ENCODE data around the gene LDLRAD3. TPM values are rescaled to one million over a fixed set of nuclear protein-coding genes. Genes with fewer than 3 reads are reported as not detected.
"Not testable (repeated sequence)": the region's sequence is repeated elsewhere in the genome, so short reads cannot be mapped to it uniquely, and the experiment has no call there.

The LDLRAD3 gene, protein sequence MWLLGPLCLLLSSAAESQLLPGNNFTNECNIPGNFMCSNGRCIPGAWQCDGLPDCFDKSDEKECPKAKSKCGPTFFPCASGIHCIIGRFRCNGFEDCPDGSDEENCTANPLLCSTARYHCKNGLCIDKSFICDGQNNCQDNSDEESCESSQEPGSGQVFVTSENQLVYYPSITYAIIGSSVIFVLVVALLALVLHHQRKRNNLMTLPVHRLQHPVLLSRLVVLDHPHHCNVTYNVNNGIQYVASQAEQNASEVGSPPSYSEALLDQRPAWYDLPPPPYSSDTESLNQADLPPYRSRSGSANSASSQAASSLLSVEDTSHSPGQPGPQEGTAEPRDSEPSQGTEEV
- total RNA-seq: 47.5 TPM

DNA sequence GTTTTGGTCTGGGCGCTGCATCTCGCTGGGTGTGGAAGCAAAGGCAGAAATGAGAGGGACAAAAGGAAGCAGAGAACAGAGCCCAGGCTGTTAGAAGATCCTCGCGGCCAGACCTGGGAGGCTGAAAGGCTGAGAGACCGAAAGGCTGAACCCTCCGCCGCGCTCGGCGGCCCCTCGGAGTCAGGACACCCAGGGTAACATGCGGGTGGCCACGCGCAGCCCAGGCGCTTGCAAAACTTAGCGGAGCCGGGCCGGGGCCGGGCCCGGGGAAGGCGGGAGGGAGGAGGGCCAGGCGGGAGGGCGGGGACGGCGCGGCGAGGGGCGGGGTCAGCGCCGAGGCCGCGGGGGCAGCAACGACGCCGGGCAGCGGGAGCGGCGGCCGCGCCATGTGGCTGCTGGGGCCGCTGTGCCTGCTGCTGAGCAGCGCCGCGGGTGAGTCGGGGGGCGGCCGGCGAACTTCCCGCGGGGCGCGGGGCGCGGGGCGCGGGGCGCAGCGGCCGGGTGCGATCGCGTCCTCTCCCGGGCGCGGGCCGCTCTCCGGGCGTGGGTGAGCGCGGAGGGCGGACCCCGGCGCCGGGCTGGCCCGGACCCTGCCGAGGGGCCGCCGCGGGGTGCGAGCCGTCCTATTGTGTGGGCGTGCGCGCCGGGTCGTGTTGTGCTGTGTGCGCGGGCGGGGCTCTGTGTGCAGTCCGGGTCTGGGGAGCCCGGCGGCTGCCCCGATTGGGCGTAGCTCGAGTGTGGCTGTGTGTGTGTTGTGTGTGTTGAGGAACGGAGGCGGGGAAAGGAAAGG is at the start of gene LDLRAD3:
Gene LDLRAD3 (plus strand): TSS at position 350 of the 790 bp plus-strand sequence. CDS start 37 bp downstream, at position 387.
- intact Hi-C loops (cut with DNase I): no loop called here
- DNase-seq (ENCODE audit: low spot score) (peak; percentile 91), ATAC-seq (peak; percentile 92)

DNA sequence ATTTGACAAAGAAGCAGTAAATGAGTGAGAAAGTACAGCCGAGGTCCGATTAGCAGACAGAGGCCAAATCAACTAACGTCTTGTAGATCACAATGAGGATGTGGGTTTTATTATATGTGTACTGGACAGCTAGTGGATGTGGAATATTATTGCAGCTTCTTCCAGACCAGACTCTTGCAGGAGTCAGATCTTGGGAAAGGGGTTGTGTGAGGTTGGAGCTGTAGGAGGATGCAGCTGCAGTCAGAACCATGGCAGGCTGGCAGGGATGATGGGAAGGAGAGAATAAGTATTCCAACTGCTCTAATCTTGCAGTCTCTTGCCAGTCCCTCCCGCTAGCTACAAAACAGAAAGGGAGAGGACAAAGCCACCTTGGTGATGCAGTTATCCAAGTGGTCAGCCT is 46.8 kb upstream of the LDLRAD3 start:
- ATAC-seq: no peak
- DNase-seq (ENCODE audit: low spot score): no peak
- intact Hi-C loops (cut with DNase I): no loop called here

DNA sequence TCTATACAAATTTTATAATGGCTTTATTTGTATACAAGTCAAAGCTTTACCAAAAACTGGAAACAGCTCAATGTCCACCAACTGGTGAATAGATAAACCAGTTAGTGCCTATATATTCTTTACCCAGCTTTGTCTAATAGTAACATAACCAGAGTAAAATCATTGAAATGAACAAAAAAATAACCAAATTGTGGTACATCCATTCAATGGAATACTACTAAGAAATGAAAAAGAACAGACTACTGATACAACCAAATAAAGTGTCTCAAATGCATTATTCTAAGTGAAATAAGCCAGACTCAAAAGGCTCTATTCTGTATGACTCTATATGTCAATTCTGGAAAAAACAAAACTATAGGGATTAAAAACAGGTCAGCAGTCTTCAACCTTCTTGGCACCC is 40.9 kb upstream of the LDLRAD3 start:
- no peak for DNase-seq (ENCODE audit: low spot score)
- no peak for ATAC-seq
- intact Hi-C loops (cut with DNase I): no loop called here

DNA sequence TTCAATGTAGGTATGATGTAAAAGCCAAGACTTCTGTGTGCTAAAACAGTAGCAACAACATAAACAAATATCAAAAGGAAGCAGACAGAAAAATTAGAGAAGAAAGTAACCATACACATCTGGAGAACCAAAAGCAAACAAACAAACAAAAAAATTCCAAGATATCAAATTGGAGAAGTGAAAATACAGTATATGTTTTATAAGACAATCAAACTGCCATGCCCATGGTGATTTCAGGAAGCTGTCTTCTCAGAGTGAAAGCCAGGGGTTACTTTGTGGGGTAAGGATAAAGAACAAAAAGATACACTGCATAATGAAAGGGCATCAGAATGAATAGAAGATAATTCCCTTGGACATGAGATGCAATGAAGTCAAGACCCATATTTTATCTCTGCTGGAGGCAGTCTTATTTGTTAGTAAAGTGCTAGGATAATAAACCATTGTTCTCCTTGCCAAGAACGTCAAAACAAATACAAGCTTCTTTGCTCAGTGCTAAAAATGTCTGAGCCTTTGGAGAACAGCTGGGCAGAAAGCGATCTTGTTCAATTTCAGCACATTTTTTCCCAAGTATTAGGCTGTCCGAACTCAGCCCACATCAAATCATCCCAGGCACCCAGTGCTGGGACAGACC is 38.1 kb upstream of the LDLRAD3 start:
- ATAC-seq (peak; percentile 82), DNase-seq (ENCODE audit: low spot score) (no peak)
- intact Hi-C loops (cut with DNase I): no loop called here

DNA sequence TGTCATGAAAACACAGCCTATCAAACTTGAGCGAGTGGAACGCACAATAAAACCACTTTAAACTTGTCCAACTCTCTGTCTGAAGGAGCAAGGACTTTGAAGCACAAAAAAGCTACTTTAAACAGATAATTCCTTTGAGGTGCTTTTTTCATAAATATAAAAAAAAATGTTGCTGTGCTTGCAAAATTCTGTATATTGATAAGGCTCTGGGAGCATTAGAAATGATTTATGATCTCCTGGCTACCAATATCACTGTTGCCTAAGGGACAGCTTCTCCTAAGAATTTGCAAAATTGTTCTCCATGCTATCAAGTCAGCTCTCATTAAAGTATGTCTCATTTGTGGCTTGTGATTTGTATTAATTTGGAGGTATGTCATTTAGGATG is 37.6 kb upstream of the LDLRAD3 start:
- intact Hi-C loops (cut with DNase I): no loop called here
- no peak for DNase-seq (ENCODE audit: low spot score)
- ATAC-seq: no peak

DNA sequence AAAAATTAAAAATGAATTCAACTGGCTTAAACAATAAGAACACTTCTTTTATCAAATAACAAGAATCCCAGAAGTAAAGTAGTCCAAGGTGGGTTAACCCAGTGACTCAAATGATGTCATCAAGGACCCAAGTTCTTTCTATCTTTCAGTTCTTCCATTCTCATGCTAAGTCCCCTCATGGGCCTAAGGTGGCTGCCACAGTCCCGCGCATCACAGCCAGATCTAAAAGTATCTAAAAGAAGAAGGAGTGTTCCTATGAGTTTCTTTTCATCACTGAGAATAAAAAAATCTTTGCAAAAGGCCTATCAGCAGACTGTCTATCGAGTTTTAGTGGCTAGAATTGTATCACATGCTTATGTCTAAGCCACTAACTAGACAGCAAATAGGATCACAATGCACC is 37.2 kb upstream of the LDLRAD3 start:
- no peak for ATAC-seq
- no peak for DNase-seq (ENCODE audit: low spot score)
- intact Hi-C loops (cut with DNase I): no loop called here

DNA sequence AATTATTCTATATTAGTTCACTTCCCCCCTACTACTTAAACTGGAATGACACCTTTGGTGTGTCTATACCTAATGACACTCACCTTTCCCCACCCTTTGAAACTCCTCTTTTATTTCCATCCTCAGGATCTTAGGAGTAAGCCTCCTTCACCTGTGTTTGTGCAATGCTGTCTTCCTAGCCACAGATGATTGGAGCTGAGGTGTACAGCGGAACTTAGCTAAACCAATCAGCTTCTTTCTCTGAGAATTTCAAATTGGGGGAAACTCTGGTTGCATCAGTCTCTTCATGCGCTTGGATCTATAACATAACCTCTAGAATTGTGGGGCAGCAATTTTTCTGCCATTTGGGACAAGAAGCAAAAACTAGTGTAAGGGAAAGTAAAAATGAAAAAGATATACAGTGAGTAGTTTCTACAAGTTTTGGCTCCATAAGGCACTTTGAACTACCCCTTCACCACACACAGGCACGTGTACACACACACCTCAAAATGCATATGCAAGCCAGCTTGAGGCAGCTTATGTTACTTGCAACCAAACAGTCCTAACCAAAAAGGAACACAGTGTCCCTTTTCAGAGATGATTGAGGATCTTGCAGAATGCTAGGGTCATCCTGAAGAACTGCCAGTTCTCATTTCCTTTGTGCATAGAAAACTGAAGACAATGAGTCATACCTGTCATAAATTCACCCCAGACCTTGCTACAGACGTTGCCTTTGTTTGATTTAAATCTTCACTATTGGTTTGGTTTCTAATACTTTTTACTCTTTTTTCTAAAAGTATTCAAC is 36.0 kb upstream of the LDLRAD3 start:
- DNase-seq (ENCODE audit: low spot score): no peak
- ATAC-seq: peak; percentile 81
- intact Hi-C loops (cut with DNase I): no loop called here

DNA sequence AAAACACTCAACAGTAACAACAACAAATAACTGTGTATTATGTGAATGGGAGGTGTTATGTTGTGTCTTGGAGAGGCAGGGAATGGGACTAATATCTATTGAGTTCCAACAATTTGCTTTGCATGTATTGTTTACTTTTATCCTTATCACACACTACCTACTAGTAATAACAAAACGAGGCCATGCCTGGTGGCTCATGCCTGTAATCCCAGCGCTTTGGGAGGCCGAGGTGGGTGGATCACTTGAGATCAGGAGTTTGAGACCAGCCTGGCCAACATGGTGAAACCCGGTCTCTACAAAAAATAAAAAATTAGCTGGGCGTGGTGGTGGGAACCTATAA is 35.5 kb upstream of the LDLRAD3 start:
- intact Hi-C loops (cut with DNase I); DNase-seq (ENCODE audit: low spot score): not testable (repeated sequence)

DNA sequence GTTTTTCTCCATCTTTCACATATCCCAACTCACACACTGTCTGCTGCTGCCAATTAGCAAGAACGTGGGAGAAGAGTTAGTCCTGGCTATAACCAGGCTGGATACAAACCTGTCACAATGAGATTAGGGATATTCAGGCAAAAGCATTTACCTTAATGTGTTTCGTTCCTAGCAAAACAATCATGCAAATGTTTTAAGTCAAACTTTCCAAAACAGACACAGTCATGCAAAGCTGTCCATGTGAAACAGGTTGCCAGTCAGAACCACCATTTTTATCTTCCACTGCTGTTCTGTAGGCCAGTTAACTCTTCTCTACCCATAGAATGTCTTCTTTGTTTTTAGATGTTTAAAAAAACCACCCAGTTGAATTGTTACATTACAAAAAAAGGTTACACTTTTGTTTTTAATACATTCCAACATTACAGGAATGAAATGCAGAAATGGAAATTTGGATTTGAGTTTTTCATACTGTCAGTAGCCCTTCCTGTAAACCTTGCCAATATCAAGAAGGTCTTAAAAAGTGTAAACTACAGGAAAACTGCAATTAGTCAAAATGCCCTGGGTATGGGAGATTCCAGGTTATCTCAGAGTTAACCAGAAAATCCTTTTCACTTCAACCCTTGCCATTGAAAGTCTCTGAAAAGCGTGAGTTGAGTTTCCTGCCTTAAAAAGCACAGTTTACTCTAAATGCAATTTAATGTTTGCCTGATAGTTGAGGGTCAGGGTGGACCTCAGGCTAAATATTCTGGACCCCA is 34.2 kb upstream of the LDLRAD3 start:
- DNase-seq (ENCODE audit: low spot score): no peak

More for the DNA sequence above, 35.5 kb upstream of the LDLRAD3 start:
- not testable (repeated sequence) for ATAC-seq

DNA sequence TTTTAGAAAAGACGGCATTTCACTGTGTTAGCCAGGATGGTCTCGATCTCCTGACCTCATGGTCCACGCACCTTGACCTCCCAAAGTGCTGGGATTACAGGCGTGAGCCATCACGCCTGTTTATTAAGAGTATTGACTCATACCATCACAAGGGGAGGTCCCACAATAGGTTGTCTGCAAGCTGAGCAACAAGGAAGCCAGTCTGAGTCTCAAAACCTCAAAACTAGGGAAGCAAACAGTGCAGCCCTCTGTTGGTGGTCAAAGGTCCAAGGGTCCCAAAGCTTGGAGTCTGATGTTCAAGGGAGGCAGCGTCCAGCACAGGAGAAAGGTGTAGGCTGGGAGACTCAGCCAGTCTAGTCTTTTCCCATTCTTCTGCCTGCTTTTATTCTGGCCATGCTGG is 32.8 kb upstream of the LDLRAD3 start:
- ATAC-seq (no peak), DNase-seq (ENCODE audit: low spot score) (no peak)
- intact Hi-C loops (cut with DNase I): no loop called here

More for the DNA sequence above, 34.2 kb upstream of the LDLRAD3 start:
- no peak for ATAC-seq
- intact Hi-C loops (cut with DNase I): no loop called here

DNA sequence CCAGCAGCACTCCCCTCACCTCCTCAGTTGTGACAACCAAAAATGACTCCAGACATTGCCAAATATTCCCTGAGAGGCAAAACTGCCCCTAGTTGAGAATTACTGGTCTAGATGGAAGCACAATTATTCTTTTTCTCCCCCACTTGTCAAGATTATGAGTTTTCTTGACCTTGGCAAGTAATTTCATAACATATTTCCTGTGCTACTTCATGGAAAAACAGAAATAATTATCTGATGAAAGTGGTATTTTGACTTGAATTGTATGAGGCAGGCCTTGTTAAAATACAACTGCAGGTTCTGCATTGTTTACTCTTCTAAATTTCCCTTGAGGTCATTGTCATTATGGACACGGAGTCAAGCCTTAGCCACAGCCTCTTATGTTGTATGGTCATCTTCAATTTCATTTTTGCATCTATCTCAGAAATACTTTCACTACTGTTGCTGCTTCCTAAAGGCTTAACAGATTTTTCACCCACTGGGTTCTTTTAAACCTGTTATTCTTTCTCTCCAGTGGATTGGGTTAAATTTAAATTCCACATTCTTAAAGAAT is 32.2 kb upstream of the LDLRAD3 start:
- ATAC-seq (no peak), DNase-seq (ENCODE audit: low spot score) (no peak)

DNA sequence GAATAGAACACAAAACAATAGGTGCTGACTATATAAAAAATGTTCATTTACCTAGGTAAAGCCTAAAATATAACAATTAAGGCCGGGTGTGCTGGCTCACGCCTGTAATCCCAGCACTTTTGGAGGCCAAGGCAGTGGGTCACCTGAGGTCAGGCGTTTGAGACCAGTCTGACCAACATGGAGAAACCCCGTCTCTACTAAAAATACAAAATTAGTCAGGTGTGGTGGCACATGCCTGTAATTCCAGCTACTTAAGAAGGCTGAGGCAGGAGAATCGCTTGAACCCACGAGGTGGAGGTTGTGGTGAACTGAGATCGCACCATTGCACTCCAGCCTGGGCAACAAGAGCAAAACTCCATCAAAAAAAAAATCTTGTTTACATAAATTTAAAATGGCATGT is 31.4 kb upstream of the LDLRAD3 start:
- intact Hi-C loops (cut with DNase I); DNase-seq (ENCODE audit: low spot score); ATAC-seq: not testable (repeated sequence)

More for the DNA sequence above, 32.2 kb upstream of the LDLRAD3 start:
- intact Hi-C loops (cut with DNase I): no loop called here

DNA sequence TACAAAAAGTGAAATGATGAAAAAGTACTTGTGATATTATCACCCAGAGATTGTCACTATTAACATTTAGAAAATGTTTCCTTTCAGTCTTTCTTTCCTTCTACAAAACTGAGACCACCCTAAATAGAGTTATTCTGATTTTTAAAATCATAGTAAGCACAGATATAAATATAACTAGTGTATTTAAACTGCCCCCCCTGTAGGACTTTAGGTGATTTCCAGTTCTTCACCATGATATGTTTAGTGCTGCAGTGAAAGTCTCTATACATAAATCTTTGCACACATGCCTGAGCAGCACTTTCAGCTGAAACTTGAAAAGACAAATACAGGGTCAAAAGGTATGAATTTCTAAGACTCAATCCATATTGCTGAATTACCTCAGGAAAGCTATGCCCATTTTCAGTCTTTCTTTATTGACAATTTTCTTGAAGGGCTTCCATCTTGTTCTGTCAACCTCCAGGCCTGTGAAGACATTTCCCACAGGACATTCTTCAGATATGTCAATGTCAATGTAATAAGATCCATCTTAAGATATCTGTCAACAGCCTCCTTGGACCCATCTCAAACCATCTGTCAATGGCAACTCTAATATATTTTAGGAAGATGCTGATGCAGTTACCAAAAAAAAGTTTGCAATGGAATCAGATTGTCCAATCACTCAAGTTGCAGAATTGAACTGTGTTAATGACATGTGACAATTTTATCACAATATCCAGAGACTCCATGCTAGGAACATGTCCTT is 30.8 kb upstream of the LDLRAD3 start:
- ATAC-seq (no peak), DNase-seq (ENCODE audit: low spot score) (no peak)
- intact Hi-C loops (cut with DNase I): no loop called here

DNA sequence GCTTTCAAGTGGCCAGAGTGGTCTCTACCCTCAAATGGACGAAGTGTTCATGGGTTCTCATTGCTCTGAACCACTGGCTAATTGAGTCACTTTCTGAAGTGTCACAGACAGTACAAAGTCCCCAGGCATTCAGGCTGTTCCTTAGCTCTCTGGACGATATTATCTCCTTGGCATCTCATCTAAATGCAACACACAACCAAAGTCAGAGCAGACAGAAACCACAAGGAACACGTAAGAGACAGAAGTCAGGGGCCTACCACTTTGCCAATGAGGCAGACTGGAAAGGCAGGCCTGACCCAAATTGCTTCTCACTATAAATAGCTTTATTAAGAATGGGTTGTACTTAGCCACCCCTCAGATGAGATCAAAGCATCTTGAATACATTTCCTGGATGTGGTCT is 29.0 kb upstream of the LDLRAD3 start:
- intact Hi-C loops (cut with DNase I): no loop called here

DNA sequence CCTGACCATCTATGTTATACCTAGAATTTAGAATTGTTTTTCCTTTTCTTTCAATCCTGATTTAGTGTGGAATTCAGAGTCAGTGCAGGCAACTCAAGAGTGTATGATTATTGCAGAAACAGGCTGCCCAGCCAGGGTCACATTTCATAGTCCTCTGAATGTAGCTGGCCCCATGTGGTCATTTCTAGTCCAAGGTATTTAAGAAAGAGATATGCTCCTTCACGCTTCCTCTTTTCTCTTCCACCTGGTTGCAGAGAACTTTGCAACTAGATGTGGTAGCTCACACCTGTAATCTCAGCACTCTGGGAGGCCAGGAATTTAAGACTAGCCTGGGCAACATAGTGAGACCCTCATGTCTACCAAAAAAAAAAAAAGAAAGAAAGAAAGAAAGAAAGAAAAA is 27.6 kb upstream of the LDLRAD3 start:
- ATAC-seq (no peak), DNase-seq (ENCODE audit: low spot score) (no peak)
- intact Hi-C loops (cut with DNase I): no loop called here

More for the DNA sequence above, 29.0 kb upstream of the LDLRAD3 start:
- DNase-seq (ENCODE audit: low spot score) (no peak), ATAC-seq (no peak)

DNA sequence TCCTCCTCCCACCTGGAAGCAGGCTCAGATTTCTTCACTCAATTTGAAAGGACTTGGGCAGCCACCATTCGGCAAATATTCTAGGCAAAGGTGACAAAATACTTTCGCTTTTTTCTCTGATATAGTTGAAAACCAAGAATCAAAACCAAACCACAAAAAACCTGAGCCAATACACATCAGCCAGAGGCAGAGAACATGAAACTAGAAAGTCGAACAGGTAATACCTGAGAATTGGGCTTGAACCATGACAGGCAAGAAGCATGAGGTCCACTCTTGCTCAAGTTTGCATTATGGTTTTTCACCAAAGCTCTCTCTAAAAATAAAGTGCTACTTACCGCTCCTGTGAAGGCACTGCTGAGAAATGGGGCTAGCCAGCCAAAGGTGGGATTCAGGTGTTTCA is 26.2 kb upstream of the LDLRAD3 start:
- ATAC-seq: no peak
- intact Hi-C loops (cut with DNase I): no loop called here
- DNase-seq (ENCODE audit: low spot score): no peak

DNA sequence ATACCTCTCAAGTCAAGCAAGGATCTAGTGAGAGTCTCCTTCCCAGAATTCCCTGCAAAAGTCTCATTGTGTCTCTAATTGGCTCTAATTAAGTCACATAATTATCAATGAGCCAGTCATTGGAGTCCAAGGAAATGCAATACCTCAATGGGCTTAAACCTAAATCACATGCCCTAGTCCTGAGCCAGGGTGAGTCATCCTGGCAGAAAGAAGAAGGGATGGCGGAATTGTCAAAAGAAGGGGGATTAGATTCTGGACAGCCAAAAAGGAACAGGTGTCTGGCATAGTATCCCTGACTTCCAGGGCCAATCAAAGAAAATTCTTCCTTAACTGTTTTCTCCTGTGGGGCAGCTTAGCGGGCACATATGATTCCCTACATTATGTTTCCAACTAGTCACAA is 25.1 kb upstream of the LDLRAD3 start:
- no peak for DNase-seq (ENCODE audit: low spot score)
- no peak for ATAC-seq
- intact Hi-C loops (cut with DNase I): no loop called here

DNA sequence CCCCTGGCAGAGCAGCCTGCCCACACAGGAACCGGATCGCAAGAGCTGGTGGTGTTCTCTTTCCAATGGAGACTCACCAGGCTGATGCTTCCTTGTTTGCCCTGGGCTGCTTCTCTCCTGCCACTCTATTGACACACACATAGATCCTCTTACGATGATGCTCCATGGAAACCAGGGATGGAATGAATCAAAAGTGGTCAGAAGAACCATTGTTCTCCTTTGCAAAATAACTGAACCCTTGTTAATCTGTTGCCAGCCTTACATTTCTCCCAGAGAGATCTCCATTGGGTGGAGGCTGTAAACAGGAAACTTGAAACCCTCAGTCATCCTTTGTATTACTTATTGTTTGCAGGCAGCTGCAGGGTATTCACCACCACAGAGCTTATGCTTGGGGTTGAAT is 24.6 kb upstream of the LDLRAD3 start:
- intact Hi-C loops (cut with DNase I): no loop called here
- ATAC-seq (no peak), DNase-seq (ENCODE audit: low spot score) (no peak)
